Measurements from ENCODE around the gene ESR1.
"Not testable (repeated sequence)": the region's sequence is repeated elsewhere in the genome, so short reads cannot be mapped to it uniquely, and the experiment has no call there.

ESR1 gene

GRCh38 chr6:152062476-152062875, 255.0 kb downstream of the ESR1 start:
- DNase-seq: no peak

GRCh38 chr6:152063170-152063921, 255.9 kb downstream of the ESR1 start:
- no peak for DNase-seq

DNA sequence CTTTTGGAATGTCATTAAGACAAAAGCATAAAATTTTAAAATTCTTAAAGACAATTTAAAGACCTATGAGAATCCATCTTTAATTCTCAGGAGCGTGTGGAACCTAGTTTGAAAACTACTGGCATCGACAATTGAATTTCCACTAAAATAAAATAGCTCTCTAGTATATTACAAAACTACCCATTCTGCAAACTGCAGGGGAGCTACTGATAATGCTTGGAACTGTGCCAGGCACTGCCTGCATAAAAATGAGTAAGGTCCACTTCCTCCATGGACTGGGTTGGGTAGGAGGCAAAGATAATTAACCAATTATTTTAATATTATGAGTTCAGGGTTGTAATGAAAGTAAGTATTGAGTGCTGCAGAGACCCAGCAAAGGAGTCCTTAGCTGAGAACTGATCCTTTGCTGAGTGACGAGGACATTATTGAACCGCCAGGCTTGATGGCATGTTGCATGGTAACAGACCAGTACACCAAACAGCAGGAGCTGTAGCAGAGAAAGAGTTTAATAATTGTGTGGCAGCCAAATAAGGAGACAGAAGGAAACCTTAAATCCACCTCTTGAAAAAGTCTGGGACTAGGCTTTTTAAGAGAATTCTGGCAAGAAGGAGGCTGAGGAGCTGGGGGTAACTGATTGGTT, 261.3 kb downstream of the ESR1 start:
- DNase-seq: no peak

GRCh38 chr6:152070556-152070955, 263.1 kb downstream of the ESR1 start:
- DNase-seq: no peak

DNA sequence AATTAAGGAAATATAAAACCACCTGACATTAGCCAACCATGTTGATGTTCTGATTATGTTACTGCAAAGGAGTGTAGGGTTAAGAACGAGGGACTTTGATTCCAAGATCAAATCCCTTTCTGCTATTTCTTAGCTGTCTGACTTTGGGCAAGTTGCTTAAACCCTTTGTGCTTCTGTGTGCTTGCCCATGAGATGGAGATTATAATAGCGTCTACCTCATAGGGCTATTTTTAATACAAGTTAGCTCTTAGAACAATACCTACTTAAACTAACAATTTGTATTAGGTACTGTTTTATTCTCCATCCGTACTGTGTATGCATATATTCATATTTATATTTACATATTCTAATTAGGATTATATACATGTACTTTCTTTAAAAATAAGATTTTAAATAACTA, 263.8 kb downstream of the ESR1 start:
- DNase-seq: no peak

- DNase-seq: no peak
Observed at GRCh38 chr6:152071843-152072242, 264.4 kb downstream of the ESR1 start.

- DNase-seq: not testable (repeated sequence)
Observed at GRCh38 chr6:152076242-152076641, 268.8 kb downstream of the ESR1 start.

DNA sequence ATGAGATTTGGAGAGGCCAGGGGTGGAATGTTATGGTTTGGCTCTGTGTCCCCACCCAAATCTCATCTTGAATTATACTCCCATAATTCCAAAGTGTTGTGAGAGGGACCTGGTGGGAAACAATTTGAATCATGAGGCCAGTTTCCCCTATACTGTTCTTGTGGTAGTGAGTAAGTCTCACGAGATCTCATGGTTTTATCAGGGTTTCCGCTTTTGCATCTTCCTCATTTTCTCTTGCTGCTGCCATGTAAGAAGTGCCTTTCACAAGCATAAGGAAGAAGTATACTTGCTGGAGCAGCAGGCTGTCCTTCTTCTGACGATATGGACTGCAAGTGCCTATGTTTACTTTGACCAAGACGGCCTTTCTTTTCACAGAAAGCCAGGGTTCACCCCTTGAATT, 270.5 kb downstream of the ESR1 start:
- DNase-seq: no peak

- no peak for DNase-seq
Observed at GRCh38 chr6:152078804-152079203, 271.3 kb downstream of the ESR1 start.

GRCh38 chr6:152085451-152085921, 278.0 kb downstream of the ESR1 start:
- no peak for DNase-seq

GRCh38 chr6:152086223-152086873, 278.9 kb downstream of the ESR1 start:
- DNase-seq: no peak

DNA sequence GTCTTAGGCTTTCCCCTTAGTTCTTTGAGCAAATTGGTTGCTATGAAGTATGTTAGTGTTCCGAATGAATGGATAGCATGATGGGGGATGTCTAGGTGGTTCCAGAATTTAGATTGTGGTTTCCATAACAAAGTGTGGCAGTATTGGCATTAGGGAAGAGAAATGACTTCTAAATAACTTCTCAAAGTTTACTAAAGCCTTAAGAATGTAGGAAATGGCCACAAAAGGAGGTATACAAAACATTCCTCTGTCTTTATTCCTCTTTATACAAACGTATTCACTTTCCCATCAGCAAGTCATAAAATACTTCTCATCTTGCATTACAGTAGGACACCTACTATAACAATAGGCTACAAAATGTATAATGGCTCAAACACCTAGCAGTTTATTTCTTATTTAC, 279.6 kb downstream of the ESR1 start:
- no peak for DNase-seq

- DNase-seq: no peak
Observed at GRCh38 chr6:152087701-152088100, 280.2 kb downstream of the ESR1 start.

GRCh38 chr6:152089992-152090391, 282.5 kb downstream of the ESR1 start:
- no peak for DNase-seq

DNA sequence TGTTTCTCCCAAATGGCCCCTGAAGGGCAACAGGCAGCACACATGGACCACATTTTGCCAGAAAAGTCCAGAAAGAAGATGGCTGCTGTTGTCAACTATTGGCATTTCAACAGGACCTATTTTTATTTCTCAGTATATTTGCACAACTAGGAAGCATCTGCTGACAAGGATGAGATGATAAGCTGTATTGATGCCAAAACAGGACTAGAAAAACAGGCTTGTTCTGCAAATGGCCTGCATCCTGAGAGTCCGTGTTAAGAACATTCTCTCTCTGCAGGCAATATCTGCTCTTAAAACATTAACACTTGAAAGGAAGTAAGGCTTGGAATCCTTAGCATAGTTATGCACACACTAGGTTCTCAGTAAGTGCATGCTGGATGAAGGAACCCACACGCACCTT, 283.7 kb downstream of the ESR1 start:
- no peak for DNase-seq

DNA sequence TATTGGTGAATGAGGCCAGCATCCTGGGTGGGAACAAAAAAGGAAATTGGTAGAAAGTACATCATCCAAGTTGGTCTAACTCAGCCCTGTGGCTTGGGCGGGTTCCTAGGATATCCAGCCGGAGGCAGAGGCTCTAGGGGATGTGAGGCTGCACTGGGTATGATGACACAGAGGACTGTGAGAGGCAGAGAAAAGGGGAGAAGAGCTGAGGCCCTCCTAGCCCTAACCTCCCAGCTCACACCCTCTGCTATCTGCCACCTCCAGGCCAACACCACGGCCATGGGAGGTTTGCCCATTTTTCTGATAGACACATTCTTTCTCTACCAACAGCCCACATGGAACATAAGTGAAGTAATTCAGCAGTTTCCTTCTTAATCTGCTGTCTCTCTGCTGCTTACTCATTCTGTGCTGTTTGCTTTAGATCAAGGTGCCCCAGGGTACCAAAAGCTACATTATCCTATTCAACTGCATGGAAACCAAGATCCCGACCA, 284.4 kb downstream of the ESR1 start:
- DNase-seq: no peak

GRCh38 chr6:152093711-152094110, 286.2 kb downstream of the ESR1 start:
- peak; percentile 39 for DNase-seq

DNA sequence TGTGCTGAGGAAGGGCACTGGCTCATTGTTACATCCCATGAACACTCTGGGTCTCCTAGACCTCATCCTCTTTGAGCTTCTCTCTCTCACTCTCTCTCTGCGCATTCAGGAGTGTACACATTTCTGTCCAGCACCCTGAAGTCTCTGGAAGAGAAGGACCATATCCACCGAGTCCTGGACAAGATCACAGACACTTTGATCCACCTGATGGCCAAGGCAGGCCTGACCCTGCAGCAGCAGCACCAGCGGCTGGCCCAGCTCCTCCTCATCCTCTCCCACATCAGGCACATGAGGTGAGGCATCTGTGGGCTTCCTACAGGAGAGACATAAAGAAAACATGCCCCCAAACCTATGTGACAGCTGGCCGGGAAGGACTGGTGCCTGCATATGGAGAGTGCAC, 286.8 kb downstream of the ESR1 start:
- peak; percentile 1 for DNase-seq

GRCh38 chr6:152094992-152095592, 287.6 kb downstream of the ESR1 start:
- no peak for DNase-seq

- DNase-seq: peak; percentile 82
Observed at GRCh38 chr6:152096863-152097496, 289.5 kb downstream of the ESR1 start.

DNA sequence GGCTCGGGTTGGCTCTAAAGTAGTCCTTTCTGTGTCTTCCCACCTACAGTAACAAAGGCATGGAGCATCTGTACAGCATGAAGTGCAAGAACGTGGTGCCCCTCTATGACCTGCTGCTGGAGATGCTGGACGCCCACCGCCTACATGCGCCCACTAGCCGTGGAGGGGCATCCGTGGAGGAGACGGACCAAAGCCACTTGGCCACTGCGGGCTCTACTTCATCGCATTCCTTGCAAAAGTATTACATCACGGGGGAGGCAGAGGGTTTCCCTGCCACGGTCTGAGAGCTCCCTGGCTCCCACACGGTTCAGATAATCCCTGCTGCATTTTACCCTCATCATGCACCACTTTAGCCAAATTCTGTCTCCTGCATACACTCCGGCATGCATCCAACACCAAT, 291.2 kb downstream of the ESR1 start:
- DNase-seq: no peak

DNA sequence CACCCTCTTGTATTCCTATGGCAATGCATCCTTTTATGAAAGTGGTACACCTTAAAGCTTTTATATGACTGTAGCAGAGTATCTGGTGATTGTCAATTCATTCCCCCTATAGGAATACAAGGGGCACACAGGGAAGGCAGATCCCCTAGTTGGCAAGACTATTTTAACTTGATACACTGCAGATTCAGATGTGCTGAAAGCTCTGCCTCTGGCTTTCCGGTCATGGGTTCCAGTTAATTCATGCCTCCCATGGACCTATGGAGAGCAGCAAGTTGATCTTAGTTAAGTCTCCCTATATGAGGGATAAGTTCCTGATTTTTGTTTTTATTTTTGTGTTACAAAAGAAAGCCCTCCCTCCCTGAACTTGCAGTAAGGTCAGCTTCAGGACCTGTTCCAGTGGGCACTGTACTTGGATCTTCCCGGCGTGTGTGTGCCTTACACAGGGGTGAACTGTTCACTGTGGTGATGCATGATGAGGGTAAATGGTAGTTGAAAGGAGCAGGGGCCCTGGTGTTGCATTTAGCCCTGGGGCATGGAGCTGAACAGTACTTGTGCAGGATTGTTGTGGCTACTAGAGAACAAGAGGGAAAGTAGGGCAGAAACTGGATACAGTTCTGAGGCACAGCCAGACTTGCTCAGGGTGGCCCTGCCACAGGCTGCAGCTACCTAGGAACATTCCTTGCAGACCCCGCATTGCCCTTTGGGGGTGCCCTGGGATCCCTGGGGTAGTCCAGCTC, 292.1 kb downstream of the ESR1 start:
- DNase-seq: no peak

Data from NCI-H2171 treated with DMSO at 0.1 percent for 48 hours (cell line).